Stimulated activated CD4-positive, alpha-beta T cell treated with anti-CD3 and anti-CD28 coated beads, Interleukin-15, amount 100 ng/mL, for 24 hours (primary cell): ENCODE results near the gene TNFRSF18.
A peak's percentile ranks its signal among the peaks of the same experiment; 100 is the strongest.

ENCODE experiments used
- DNase-seq: peaks from one replicate; pipeline ENCODE4 v3.0.0-alpha.2; 2020

The TNFRSF18 gene

DNA sequence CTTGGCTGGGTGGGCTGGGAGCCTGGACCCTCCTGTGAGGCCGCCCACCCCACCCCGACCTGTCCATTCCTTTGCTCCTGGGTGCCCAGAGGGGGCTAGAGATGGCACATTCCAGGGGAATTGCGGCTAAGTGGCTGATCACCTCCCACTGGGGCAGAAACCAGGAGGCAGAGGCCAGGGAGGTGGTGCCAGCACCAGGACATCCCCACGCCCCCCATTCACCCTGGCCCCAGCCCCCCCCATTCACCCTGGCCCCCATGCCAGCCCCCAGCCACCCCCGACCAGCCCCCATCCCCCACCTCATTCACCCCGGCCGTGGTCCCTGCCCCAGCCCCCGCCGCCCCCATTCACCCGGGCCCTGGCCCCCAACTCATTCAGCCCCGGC is 33.9 kb upstream of the TNFRSF18 start:
- no peak for DNase-seq

GRCh38 chr1:1239614-1240347 is 33.4 kb upstream of the TNFRSF18 start:
- no peak for DNase-seq

DNA sequence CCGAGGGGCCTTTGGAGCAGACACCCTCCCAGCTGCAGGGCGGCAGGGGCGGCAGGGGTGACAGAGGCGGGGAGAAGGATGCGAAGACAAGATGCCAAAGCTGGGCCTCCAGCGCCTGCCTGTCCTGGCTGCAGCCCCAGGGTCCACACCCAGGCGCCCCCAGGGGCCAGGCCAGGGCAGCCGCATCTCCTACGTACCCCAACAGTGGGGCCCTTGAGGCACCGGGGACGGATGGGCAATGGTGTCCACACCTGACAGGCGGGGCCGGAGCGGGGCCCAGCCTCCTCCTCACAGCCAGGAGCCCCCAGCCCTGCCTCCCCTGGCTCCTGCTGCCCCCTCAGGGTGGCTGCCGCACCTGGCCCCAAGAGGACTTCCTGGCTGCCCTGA is 32.8 kb upstream of the TNFRSF18 start:
- no peak for DNase-seq

DNA sequence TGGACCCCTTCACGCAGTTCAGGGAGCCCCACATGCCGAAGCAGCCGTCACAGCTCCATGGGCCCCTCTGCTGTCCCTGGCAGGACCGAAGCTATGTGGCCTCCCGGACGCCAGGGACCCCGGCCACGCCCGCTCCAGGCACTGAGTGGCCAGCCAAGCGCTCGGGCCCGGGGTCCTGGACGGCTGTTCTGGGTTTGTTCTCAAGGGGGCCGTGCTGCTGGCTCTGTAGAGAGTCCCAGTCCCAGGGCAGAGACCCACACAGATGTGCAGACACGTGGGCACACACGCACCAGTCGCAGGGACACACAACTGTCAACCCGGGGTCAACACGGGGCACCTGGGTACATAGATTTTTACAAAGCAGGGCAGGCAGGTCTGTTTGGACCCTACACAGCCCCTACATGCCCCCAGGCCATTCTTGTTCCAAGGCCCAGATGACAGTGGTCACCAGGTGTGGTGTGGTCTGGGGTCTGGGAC is 32.3 kb upstream of the TNFRSF18 start:
- no peak for DNase-seq

DNA sequence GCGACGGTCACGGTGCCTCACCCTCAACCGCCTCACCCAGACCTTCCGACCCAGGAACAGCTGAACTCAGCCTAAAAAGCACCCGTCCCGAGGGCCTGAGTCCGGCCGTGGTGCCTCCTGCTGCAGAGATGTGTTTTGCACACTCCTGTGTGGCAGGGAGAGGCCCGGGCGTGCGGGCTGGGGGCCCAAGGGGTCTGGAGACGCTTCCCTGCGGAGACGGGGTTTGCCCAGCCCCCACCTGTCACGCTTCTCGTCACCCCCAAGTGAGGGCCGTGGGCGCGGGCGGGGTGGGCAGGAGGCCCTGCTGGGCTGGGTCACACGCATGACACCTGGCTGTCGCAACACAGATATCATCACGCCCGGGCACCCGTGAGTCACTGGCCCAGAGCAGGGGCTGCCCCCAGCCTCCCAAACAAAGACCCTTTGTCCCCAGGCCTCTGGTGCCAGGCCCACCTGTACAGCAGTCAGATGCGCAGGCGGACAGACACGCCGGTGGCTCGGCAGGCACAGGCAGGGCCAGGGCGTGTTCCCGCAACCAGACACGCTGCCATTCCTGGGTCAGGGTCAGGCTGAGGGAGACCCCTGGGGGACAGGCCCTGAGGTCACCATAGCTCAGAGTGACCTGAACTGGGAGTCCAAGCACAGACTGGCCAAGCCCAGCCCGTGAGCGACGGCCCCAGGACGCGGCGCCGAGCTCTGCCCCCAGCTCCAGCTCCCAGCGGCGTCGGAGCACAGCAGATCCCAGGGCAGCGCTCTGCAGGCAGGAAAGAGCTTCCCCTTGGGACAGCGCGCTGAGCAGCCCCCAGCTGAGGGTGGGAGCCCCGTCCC is 31.7 kb upstream of the TNFRSF18 start:
- no peak for DNase-seq

DNA sequence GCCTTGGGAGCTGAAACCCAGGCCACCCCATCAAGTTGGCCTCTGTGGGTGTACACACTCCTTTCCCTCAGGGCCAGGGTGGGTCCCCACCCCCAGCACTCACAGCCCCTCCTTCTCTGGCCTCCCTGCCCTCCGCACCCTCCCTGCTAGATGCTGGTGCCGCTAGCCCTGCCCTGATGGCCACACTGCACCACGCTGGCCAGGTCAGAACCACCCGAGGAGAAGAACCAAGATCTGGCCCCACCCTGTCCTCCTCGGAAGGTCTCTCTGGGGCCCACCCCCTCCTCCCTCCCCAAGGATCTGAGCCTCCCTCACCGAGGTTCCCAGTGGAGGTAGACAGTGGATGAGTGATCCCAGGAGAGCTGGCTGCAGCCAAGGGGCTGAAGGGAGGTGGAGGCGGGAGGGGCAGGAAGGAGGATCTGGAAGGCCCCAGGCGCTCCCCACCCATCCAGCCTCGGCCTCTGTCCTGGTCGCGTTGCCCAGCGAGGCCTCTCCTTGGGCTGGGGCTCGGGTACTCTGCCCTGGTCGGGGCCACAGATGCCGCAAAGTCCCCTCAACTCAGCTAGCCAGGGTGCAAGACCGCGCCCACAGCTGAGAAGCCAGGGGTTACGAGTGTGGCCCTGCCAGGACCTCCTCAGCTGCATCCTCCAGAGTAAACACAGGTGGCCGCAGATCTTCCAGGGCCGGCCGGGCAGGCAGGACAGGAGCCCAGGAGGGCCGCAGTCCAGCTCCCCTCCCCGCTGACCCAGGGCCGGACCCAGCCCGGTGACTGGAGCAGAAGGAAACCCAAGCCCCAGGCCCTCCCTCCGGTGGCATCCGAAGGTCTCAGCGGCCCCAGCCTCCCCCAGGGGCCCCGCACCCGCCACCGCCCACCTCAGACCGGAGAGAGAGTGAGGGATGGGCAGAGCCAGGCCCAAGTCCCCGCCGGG is 30.8 kb upstream of the TNFRSF18 start:
- DNase-seq = no peak

- DNase-seq = no peak
Measured at GRCh38 chr1:1236176-1236763, 29.9 kb upstream of the TNFRSF18 start.

DNA sequence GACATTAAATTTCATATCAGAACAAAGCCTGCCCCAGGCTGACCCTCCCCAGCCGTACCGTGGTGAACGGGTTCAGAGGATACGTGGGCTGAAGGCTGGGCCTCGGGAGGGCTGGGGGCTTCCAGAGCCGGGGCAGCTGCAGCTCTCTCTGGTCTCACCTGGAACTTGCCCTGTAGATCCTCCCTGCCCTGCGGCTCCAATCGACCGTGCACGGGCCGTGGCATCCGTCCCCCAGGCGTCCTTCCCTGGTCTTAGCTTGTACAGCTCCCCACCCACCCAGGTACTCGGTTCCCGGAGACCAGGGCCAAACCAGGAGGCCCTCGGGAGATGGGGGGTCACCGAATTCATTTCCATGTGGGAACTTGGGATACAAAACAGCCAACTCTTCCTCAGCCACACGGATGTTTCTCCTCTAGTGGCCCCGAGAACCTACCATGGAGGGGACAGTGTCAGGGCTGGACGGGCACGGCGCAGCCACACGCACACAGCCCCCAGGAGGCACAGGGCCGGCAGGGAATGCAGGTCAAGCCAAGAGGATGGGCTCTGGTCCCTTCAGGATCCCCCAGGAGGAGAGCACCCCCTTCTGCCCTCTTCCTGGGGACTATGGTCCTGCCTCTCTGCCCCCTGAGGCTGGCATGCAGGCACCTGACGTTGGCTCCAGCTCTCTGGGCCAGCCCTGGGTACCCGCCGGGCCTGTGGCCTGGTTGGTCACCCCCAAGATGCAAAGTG is 28.8 kb upstream of the TNFRSF18 start:
- no peak for DNase-seq

- no peak for DNase-seq
Measured at GRCh38 chr1:1234180-1234808, 27.9 kb upstream of the TNFRSF18 start.

DNA sequence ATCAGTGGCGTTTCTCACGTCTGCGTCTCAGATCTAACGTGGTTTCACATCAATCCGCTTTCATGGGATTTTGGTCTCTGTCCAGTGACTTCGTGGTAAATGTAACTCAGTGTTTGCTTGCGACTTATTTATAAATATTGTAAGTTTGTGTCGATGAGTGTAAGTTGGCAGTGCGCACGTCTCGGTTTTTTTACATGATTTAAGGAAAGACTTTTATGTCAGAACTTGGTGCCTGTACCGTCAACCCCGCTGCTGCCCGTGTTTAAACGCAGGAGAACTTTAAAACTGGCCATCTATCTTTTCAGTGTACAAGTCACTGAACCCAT is 27.1 kb upstream of the TNFRSF18 start:
- no peak for DNase-seq

- no peak for DNase-seq
Measured at GRCh38 chr1:1232796-1233566, 26.6 kb upstream of the TNFRSF18 start.

GRCh38 chr1:1232208-1232795 is 25.9 kb upstream of the TNFRSF18 start, which contains the start of gene B3GALT6:
Gene B3GALT6 (plus strand): TSS chr1:1232237. CDS start chr1:1232279, 42 bp downstream.
- DNase-seq = no peak

DNA sequence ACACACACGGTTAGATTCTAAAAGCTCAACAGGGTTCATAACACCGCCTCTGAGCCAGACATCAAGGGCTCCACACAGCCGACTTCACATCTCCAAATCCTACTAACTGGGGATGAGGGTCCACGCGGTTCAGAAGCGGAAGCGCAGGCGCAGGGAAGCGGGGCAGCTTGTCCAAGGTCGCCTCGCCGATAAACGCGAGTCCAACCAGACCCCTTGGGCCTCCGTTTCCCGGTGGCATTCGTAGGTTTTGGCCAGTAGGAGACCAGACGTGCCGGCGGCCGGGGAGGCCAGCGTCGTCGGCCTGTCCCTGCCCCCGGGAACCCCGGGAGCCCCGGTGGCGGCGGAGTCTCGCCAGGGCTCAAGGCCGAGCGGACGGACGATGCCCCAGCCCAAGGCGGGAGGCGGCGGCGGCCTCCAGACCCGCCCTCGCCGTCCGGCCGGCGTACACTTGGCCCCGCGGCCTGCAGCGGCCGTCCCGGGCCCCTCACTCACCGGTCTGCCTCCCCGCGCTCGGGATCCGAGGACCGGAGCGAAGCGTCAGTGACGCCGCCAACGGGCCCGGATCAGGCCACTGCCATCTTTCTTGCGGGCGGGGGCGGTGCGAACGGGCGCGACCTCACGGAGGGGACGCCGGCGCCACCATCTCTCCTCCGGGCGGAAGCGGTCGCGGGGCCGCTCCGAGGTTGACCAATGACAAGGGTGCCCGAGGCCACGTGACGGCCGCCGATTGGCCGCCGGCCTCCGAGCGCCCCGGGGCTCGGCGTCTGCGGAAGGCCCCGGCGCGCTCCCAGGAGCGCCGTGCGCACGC is 25.2 kb upstream of the TNFRSF18 start, which contains the start of gene SDF4:
Gene SDF4 (minus strand): TSS at position 602 of the 808 bp plus-strand sequence. CDS start 3,229 bp downstream, outside the sequence.
- peak; percentile 98 for DNase-seq

- DNase-seq = peak; percentile 46
Measured at GRCh38 chr1:1230656-1231399, 24.4 kb upstream of the TNFRSF18 start.

DNA sequence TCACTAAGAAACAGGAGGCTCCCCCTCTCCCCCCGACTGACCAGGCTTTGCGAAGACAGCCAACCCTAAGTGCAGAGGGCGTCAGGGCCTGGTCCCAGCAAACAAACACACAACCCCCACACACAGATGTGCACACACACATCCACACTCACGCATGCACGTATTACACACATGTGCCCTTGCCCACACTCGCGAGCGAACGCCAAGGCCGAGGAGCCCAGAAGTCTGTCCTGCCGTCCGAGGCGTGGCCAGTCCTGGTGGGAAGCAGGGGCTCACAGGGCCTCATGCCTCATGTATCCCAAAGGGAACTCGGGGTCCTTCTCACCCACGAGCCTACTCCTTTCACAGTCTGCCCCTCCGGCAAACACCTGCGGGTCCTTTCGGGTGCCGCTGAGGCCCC is 23.4 kb upstream of the TNFRSF18 start:
- DNase-seq = no peak

DNA sequence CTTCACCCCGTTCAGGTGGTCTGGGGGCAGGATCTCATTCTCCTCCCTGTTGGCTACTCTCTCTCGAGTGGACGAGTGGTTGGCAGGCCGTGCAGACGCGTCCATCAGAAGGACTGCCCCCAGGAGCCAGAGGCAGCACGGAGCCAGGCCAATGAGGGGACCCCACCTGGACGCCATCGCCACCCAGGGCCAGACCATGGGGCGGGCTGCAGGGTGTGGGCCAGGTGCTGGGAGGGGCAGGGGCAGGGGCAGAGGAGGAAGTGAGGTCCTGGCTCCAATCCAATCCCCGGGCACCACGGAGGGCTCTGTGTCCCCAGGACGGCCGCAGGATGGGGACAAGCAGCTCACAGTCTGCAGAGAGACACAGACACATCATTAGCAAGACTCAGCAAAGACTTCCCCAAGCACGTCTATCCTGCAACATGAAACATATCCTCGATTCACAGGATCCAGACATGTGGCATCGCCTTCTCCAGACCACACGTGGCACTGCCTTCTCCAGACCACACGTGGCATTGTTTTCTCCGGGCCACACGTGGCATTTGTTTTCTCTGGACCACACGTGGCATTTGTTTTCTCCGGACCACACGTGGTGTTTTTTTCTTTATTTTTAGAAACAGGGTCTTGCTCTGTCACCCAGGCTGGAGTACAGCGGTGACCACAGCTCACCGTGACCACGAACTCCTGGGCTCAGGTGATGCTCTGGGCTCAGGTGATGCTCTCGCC is 22.4 kb upstream of the TNFRSF18 start:
- DNase-seq = no peak

GRCh38 chr1:1228187-1228586 is 21.8 kb upstream of the TNFRSF18 start:
- no peak for DNase-seq

DNA sequence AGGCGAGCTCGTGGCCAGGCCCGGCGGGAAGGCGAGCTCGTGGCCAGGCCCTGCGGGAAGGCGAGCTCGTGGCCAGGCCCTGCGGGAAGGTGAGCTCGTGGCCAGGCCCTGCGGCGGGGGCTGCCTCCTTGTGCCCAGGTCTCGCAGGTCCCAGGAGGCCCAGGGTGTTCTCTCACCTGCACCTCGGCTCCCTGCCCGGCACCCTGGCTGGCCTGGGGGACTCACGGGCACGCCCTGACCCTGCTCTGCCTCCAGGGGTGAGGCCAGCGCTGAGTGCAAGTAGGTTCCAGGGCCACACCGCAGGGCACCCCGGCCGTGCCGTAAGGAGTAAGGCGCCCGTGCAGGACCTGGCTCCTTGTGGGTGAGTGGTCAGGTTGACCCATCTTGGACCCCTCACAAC is 21.0 kb upstream of the TNFRSF18 start:
- no peak for DNase-seq
